ENCODE measurements around the gene OSBPL3.

DNA sequence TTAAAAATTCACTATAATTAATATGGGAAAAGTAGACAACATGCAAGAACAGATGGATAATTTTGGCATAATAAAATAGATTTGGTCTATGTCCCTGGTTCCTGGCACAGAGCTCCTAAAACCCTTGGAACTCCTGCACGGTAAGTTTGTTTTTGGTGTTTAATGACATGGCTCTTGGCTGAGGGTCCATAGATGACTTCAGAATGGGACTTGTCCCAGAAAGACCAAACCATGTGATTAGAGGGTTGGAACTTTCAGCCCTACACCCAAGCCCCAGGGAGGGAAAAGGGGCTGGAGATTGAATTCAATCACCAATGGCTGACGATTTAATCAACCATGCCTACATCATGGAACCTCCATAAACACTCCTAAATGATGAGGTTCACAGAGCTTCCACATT lies 210.1 kb downstream of the OSBPL3 start:
- TF ChIP-seq EZH2 (IDR thresholded peaks at IDR 0.05) (no peak), POLR2AphosphoS5 (IDR thresholded peaks at IDR 0.05; ENCODE audit: borderline replicate concordance, low read depth, low read length) (no peak), FOXP2 (optimal IDR thresholded peaks at IDR 0.05; ENCODE audit: control extremely low read depth, extremely low read length, insufficient read depth) (no peak)
